Testis (tissue), 3 donors: Measurements from ENCODE around the gene CNTF. TPM values are rescaled to one million over a fixed set of nuclear protein-coding genes. Genes with fewer than 3 reads are reported as not detected.

Experiments used
- DNase-seq: peaks from one replicate; pipeline ENCODE4 v3.0.0-alpha.2; 2019
- H3K27ac ChIP-seq, 2 donors: fragments of 200-600 bp; sonication (generic); one replicate each; pipeline ENCODE4 v1.5.1; 2019
- H3K27me3 ChIP-seq: fragments of 200-600 bp; sonication (generic); one replicate; pipeline ENCODE4 v1.5.1; 2019
- H3K36me3 ChIP-seq: fragments of 200-600 bp; sonication (generic); one replicate; pipeline ENCODE4 v1.5.1; 2017; ENCODE audit warnings: low read depth; ENCODE audit errors: missing control alignments
- H3K4me1 ChIP-seq: fragments of 200-600 bp; sonication (generic); one replicate; pipeline ENCODE4 v1.5.1; 2019
- H3K4me3 ChIP-seq, 2 donors: fragments of 200-600 bp; sonication (generic); one replicate each; pipeline ENCODE4 v1.5.1; 2017 to 2019
- H3K9me3 ChIP-seq: fragments of 200-600 bp; sonication (generic); one replicate; pipeline ENCODE4 v1.5.1; 2017
- POLR2A ChIP-seq: fragments of 450-650 bp; IDR thresholded peaks from one replicate; pipeline ENCODE4 v1.6.1; 2017; ENCODE audit warnings: antibody characterized with exemption, mild to moderate bottlenecking, moderate library complexity
- WGBS, 2 donors: methylation state at CpG; one replicate each; pipeline ENCODE4 v1.1.5; 2018; 5-methylcytosine and 5-hydroxymethylcytosine counted together
- intact Hi-C: fragments of 100-400 bp; cut with DNase I; formaldehyde crosslinking; loops from one replicate; pipeline ENCODE4 v1.15.1; 2023; ENCODE audit warnings: low total_unique reads
- polyA plus RNA-seq: library from polyadenylated mRNA; stranded (reverse); fragments of 350-450 nt; fragmentation: Illumina TruSeq; extraction: RNeasy Lipid Tissue Mini Kit (QIAGEN cat#74804); gene quantifications from one replicate; pipeline ENCODE4 v1.2.3, GENCODE V29; 2014; ENCODE audit warnings: low read depth, low replicate concordance; ENCODE audit not compliant: insufficient read depth
- total RNA-seq, 2 donors: library from RNA; depleted of rRNA; stranded (reverse); fragments of >200 nt; gene quantifications; one replicate each; pipeline ENCODE4 v1.2.3, GENCODE V29; 2016
- TF ChIP-seq, protein P1 (sequence below), 3 experiments: fragments of 450-650 bp in 2 of 3; fragments of 200-600 bp in 1 of 3; sonication (generic) in 1 of 3; IDR thresholded peaks; one replicate each; pipeline ENCODE4 v1.5.1; 2016 to 2019; ENCODE audit warnings: antibody characterized with exemption in 3 of 3, mild to moderate bottlenecking in 2 of 3, moderate library complexity in 1 of 3

Gene CNTF
- total and polyA plus RNA-seq, 3 donors from 2014 or later = 1.0 to 1.6 (median 1.3) TPM

- TF ChIP-seq POLR2A = no peak
- TF ChIP-seq, protein P1, sequence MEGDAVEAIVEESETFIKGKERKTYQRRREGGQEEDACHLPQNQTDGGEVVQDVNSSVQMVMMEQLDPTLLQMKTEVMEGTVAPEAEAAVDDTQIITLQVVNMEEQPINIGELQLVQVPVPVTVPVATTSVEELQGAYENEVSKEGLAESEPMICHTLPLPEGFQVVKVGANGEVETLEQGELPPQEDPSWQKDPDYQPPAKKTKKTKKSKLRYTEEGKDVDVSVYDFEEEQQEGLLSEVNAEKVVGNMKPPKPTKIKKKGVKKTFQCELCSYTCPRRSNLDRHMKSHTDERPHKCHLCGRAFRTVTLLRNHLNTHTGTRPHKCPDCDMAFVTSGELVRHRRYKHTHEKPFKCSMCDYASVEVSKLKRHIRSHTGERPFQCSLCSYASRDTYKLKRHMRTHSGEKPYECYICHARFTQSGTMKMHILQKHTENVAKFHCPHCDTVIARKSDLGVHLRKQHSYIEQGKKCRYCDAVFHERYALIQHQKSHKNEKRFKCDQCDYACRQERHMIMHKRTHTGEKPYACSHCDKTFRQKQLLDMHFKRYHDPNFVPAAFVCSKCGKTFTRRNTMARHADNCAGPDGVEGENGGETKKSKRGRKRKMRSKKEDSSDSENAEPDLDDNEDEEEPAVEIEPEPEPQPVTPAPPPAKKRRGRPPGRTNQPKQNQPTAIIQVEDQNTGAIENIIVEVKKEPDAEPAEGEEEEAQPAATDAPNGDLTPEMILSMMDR (IDR thresholded peaks at IDR 0.05) = no peak
- Histone ChIP-seq H3K4me3 (no peak overlapping the region), H3K36me3 (no peaks in the 10 kb centered on the region), H3K27me3 (no peaks in the 10 kb centered on the region), H3K9me3 (no peaks in the 10 kb centered on the region), H3K4me1 (peaks cover 5% of the 10 kb centered on the region), H3K27ac (no peak overlapping the region)
- no peak for DNase-seq
- intact Hi-C loops = no loop called here
- WGBS, 2 donors = 83 to 87% methylated on average over 3 of the region's 3 CpGs
Observed at GRCh38 chr11:58628446-58628845, 6.0 kb downstream of the CNTF start.

DNA sequence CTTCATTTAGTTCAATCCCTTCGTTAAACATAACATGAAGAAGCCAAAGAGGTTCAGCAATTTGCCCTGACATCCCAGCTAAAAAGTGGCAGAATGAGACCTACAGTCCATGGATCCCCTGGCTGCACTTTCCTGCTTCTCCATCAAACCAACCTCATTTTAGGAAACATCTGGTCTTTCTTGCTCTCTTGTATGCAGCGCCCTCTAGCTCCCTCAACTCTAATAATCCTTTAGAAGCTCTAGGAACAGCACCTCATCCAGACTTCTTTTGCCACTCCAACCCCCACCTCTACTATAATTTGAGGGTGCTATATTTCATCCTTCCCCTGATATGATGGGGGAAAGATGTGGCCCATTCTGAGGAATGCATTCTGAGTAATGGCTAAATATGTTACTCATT, 7.4 kb downstream of the CNTF start:
- no peak overlapping the region for H3K4me3 ChIP-seq
- H3K27ac ChIP-seq = no peak overlapping the region
- intact Hi-C loops = no loop called here
- H3K27me3 ChIP-seq = no peaks in the 10 kb centered on the region
- WGBS, 2 donors = 25 to 33% methylated on average over 2 of the region's 2 CpGs
- H3K36me3 ChIP-seq = no peaks in the 10 kb centered on the region
- no peaks in the 10 kb centered on the region for H3K9me3 ChIP-seq
- peak; percentile 56 for DNase-seq
- H3K4me1 ChIP-seq = peaks cover 5% of the 10 kb centered on the region
- no peak for TF ChIP-seq POLR2A
- TF ChIP-seq, protein P1 (IDR thresholded peaks at IDR 0.05) = peak; percentile 19 to 49 (median 44)

DNA sequence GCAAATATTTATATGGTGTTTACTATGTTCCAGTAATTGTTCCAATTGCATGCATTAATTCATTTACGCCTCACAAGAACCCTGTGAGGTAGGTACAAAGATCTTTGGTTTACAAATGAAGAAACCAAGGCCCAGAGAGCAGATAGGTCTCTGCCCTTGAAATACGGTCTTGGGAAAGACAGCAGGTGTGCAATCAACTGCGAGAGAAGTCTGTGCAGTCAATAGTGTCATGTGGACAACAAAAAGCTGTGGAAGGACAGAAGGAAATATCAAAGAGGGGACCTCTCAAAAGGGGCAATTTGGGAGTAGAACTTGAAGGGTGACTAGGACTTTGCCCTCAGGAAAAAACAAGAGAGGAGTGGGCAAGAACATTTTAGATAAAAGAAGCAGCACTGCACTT, 8.9 kb downstream of the CNTF start:
- intact Hi-C loops = no loop called here
- Histone ChIP-seq H3K4me1 (peaks cover 5% of the 10 kb centered on the region), H3K9me3 (no peaks in the 10 kb centered on the region), H3K4me3 (no peak overlapping the region), H3K27me3 (no peaks in the 10 kb centered on the region), H3K27ac (no peak overlapping the region), H3K36me3 (no peaks in the 10 kb centered on the region)
- WGBS, 2 donors = 75 to 86% methylated on average over 3 of the region's 3 CpGs
- no peak for DNase-seq
- TF ChIP-seq, protein P1 (IDR thresholded peaks at IDR 0.05) = no peak
- TF ChIP-seq POLR2A = no peak

- Histone ChIP-seq H3K36me3 (no peaks in the 10 kb centered on the region), H3K4me3 (no peak overlapping the region), H3K9me3 (no peaks in the 10 kb centered on the region), H3K4me1 (peaks cover 5% of the 10 kb centered on the region), H3K27ac (no peak overlapping the region), H3K27me3 (no peaks in the 10 kb centered on the region)
- no peak for DNase-seq
- intact Hi-C loops = no loop called here
- TF ChIP-seq POLR2A = no peak
- TF ChIP-seq, protein P1 (IDR thresholded peaks at IDR 0.05) = no peak
- WGBS, 2 donors = 53 to 79% methylated on average over 1 of the region's 1 CpG
Observed at GRCh38 chr11:58632510-58632909, 10.0 kb downstream of the CNTF start.

DNA sequence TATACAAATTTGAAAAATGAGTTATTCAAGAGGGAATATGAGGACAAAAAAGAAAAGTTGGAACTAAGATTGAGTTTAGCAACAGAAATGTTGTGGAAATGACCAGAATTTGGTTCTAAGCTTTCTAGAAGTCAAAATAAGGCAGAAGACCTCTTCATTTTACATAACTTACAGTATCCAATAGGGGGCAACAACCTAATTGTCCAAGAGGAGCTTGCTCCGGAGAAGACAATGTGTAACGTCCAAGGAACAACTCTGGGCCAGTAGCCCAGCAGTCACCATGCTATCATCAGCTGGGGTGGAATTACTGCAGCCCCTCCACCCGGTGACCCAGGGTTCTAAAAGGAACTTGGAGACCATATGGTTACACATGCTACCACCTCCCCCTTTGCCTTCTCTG, 14.1 kb downstream of the CNTF start:
- TF ChIP-seq, protein P1 (IDR thresholded peaks at IDR 0.05) = no peak
- TF ChIP-seq POLR2A = no peak
- Histone ChIP-seq H3K4me1 (peaks cover 29% of the 10 kb centered on the region), H3K9me3 (no peaks in the 10 kb centered on the region), H3K27ac (no peak overlapping the region), H3K4me3 (no peak overlapping the region), H3K36me3 (no peaks in the 10 kb centered on the region), H3K27me3 (no peaks in the 10 kb centered on the region)
- WGBS, 2 donors = 48 to 60% methylated on average over 3 of the region's 3 CpGs
- intact Hi-C loops = no loop called here
- no peak for DNase-seq
